IPS DF 4.7 (cell line): ENCODE measurements around the gene LIN28B.

Source experiments
- DNase-seq: peaks from one replicate; pipeline ENCODE4 v3.0.0-alpha.2; 2013; ENCODE audit warnings: low spot score; ENCODE audit errors: extremely low read depth

The LIN28B gene

DNA sequence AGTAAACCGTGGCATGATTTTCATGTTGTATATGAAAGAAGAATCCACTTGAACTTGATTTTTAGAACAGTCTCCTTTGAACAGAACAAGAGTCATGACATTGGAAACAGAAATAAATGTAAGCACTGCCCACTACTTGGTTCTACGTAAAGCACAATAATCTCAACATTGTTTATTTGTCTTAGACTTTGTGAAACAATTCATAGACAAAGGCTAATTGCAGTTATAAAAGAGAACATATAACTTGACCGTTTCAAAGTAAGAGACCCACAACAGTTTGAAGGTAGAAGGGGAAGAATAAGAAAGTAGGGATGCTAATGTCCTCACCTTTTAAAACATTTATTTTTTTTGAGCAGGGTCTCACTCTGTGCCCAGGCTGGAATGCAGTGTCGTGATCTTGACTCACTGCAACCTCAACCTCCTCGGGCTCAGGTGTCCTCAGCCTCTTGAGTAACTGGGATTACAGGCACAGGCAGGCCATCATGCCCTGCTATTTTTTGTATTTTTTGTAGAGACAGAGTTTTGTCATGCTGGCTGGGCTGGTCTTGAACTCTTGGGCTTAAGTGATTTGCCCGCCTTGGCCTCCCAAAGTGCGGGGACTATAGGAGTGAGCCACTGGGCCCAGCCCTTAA lies 151.8 kb downstream of the LIN28B start:
- DNase-seq, result no peak

DNA sequence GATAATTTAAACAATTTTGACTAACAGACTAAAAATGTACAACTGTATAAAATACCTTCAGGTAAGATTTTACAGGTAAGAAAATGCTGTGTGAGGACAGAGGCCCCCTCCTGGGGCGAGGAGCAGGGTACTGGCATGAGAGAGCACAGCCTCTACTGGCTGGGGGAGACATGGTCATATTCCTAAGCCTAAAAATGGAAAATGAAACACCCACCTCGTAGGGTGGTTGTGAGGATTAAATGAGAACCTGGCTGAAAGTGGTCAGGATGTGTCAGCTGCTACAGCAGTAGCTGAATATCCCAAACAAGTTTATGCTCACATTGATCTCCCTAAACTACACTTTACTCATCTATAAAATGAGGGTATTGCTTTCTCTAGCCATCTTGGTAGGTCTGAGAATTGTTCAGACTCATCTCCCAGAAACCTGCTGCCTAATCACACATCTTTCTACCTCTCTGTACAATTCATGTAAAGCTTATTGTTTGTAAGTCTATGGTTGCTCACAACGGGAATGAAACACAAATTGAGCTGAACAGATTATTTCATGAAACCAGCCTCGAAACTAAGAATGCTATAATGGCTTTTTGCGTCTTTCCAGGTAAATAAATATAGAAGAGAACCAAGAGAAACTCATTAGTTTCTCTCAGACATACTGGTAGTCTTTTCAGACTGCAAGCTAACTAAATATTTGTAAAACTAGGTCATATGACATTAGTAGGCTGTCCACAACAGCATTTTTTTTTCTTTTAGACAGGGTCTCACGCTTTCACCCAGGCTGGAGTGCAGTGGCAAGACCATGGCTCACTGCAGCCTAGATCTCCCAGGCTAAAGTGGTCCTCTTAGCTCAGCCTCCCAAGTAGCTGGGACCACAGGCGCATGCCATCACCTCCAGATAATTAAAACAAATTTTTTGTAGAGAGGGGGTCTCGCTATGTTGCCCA lies 153.3 kb downstream of the LIN28B start:
- DNase-seq, result no peak

GRCh38 chr6:105111105-105111504 lies 154.2 kb downstream of the LIN28B start:
- DNase-seq, result no peak

DNA sequence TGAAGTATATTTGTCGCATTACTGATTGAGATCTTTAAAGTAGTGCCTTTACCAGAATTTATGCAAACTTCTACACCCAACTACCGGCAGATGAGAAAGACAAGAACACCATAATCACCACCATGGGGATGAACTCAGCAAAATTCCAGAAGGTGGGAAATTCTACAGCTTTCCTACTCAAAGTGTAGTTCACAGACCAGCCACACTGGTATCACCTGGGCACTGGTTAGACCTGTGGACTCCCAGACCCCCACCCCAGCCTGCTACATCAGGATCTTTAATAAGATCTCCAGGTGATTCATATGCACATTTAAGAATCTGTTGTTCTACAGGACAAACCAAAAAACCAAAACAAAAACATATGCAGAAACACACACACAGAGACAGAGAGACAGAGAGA lies 155.0 kb downstream of the LIN28B start:
- no peak for DNase-seq

GRCh38 chr6:105112577-105112976 lies 155.7 kb downstream of the LIN28B start:
- DNase-seq, result no peak

- DNase-seq, result no peak
These were observed 156.5 kb downstream of the LIN28B start for GRCh38 chr6:105113422-105113821.

- DNase-seq, result no peak
These were observed 159.2 kb downstream of the LIN28B start for GRCh38 chr6:105116150-105116549.

DNA sequence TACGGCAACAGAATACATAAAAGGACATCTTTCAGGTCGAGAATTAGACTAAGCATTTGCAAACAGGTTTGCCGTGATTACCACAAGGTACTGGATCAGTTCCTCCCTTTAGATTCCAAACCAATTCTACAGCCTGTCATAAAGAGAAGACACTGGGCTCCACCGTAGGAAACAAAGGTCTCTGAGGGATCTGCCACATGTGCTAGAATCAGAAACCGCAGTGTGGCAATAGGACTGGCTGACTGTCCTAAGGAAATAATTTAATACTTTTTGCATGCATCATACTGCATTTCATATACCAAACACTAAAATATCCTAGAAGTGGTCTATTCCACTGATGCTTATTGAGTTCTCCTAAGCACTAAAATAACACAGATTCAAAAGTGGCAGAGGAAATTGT lies 163.7 kb downstream of the LIN28B start:
- DNase-seq, result no peak

DNA sequence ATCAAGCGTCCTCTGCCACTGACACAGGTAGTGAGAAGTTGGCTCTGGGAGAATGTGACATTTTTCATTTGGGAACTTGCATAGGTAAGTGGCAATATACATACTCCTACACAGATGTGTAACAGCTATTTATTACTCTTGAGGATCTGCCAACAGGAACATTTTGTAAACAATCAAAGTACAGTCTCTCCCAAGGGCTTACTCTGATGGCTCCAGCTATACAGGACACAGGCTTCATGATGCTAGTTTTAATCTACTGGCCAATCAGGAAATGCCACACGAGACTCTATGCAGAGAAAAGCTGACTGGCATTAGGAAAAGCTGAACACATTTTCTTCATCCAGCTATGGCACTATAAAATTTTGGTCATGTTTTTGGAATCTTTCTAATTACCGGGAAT lies 165.1 kb downstream of the LIN28B start:
- no peak for DNase-seq

DNA sequence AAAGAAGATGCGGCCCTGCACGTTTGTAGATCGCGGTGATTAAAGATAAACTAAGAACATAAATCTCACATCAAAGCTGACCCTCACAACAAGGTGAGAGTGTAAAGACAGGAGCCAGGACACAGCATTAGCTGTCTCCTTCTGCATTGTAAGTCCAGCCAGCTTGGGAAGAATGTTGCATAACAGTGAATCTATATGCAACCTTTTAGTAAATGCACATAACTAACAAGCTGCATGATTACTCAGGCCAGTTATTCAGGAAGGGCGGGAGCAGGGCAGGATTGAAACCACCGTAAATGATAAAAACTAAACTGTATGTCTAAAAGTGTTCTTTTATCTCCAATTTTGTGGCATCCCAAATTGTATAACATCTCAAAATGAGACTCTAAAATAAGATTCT lies 165.8 kb downstream of the LIN28B start:
- DNase-seq, result no peak
